Stimulated activated memory B cell treated with anti-CD40 and anti-IgM and Interleukin-4, amounts not matched to agents 10 μg/mL and 1 μg/mL and 100 μg/mL, for 72 hours (primary cell): ENCODE data around the gene PGLYRP4.

Experiments used
- ATAC-seq: fragments of 150-1000 bp; cut with Tn5 transposase; 2 replicates; pipeline ENCODE4 v1.10.0; 2021
- H3K27ac Mint-ChIP-seq: one replicate; pipeline ENCODE4 v1.8.0; 2022; ENCODE audit warnings: mild to moderate bottlenecking, mixed read lengths
- H3K27me3 Mint-ChIP-seq: one replicate; pipeline ENCODE4 v1.8.0; 2022; ENCODE audit warnings: mixed read lengths
- H3K36me3 Mint-ChIP-seq: one replicate; pipeline ENCODE4 v1.8.0; 2022; ENCODE audit warnings: mixed read lengths
- H3K4me1 Mint-ChIP-seq: one replicate; pipeline ENCODE4 v1.8.0; 2022; ENCODE audit warnings: mixed read lengths
- H3K4me3 Mint-ChIP-seq: one replicate; pipeline ENCODE4 v1.8.0; 2022; ENCODE audit warnings: mild to moderate bottlenecking, moderate library complexity, mixed read lengths
- H3K9me3 Mint-ChIP-seq: one replicate; pipeline ENCODE4 v1.8.0; 2022; ENCODE audit warnings: mixed read lengths

PGLYRP4 gene

GRCh38 chr1:153348511-153349362 is at the start of gene PGLYRP4:
TSS of gene PGLYRP4 (minus strand) at chr1:153348841. CDS start at chr1:153347932, 909 bp downstream.
- Mint-ChIP-seq H3K27ac (no peak within 1 kb of the TSS), H3K4me3 (no peak within 1 kb of the TSS), H3K9me3 (no peaks in the 10 kb centered on the region), H3K27me3 (peaks cover 76% of the 10 kb centered on the region), H3K4me1 (peaks cover 34% of the 10 kb centered on the region), H3K36me3 (no peaks in the 10 kb centered on the region)
- no peak for ATAC-seq

- Mint-ChIP-seq H3K4me3 (no peak overlapping the region), H3K27ac (no peak overlapping the region), H3K4me1 (no peaks in the 10 kb centered on the region), H3K36me3 (no peaks in the 10 kb centered on the region), H3K9me3 (no peaks in the 10 kb centered on the region), H3K27me3 (peaks cover 63% of the 10 kb centered on the region)
- no peak for ATAC-seq
These were observed 49.4 kb upstream of the PGLYRP4 start for GRCh38 chr1:153397924-153398651.

- H3K9me3 Mint-ChIP-seq, result no peaks in the 10 kb centered on the region
- H3K36me3 Mint-ChIP-seq, result no peaks in the 10 kb centered on the region
- no peaks in the 10 kb centered on the region for H3K4me1 Mint-ChIP-seq
- peaks cover 67% of the 10 kb centered on the region for H3K27me3 Mint-ChIP-seq
- no peak overlapping the region for H3K4me3 Mint-ChIP-seq
- ATAC-seq, result no peak
- H3K27ac Mint-ChIP-seq, result no peak overlapping the region
These were observed 48.6 kb upstream of the PGLYRP4 start for GRCh38 chr1:153397051-153397923.

- Mint-ChIP-seq H3K27me3 (peaks cover 69% of the 10 kb centered on the region), H3K36me3 (no peaks in the 10 kb centered on the region), H3K4me3 (no peak overlapping the region), H3K4me1 (no peaks in the 10 kb centered on the region), H3K27ac (no peak overlapping the region), H3K9me3 (no peaks in the 10 kb centered on the region)
- ATAC-seq, result no peak
These were observed 47.8 kb upstream of the PGLYRP4 start for GRCh38 chr1:153396461-153396860.

- Mint-ChIP-seq H3K9me3 (no peaks in the 10 kb centered on the region), H3K36me3 (no peaks in the 10 kb centered on the region), H3K27ac (no peak overlapping the region), H3K27me3 (peaks cover 76% of the 10 kb centered on the region), H3K4me3 (no peak overlapping the region), H3K4me1 (no peaks in the 10 kb centered on the region)
- no peak for ATAC-seq
These were observed 47.1 kb upstream of the PGLYRP4 start for GRCh38 chr1:153395776-153396175.

GRCh38 chr1:153395136-153395685 is 46.6 kb upstream of the PGLYRP4 start:
- Mint-ChIP-seq H3K4me1 (no peaks in the 10 kb centered on the region), H3K27ac (no peak overlapping the region), H3K9me3 (no peaks in the 10 kb centered on the region), H3K36me3 (no peaks in the 10 kb centered on the region), H3K27me3 (peaks cover 77% of the 10 kb centered on the region), H3K4me3 (no peak overlapping the region)
- no peak for ATAC-seq

- Mint-ChIP-seq H3K4me3 (no peak overlapping the region), H3K36me3 (no peaks in the 10 kb centered on the region), H3K4me1 (peaks cover 6% of the 10 kb centered on the region), H3K9me3 (no peaks in the 10 kb centered on the region), H3K27ac (no peak overlapping the region), H3K27me3 (peaks cover 81% of the 10 kb centered on the region)
- no peak for ATAC-seq
These were observed 45.8 kb upstream of the PGLYRP4 start for GRCh38 chr1:153394391-153394790.

GRCh38 chr1:153393926-153394325 is 45.3 kb upstream of the PGLYRP4 start:
- H3K27ac Mint-ChIP-seq, result no peak overlapping the region
- peaks cover 6% of the 10 kb centered on the region for H3K4me1 Mint-ChIP-seq

GRCh38 chr1:153392822-153393221 is 44.2 kb upstream of the PGLYRP4 start:
- Mint-ChIP-seq H3K9me3 (no peaks in the 10 kb centered on the region), H3K27me3 (peaks cover 71% of the 10 kb centered on the region), H3K36me3 (no peaks in the 10 kb centered on the region), H3K4me3 (no peak overlapping the region), H3K27ac (no peak overlapping the region), H3K4me1 (peaks cover 6% of the 10 kb centered on the region)
- no peak for ATAC-seq

More at GRCh38 chr1:153393926-153394325, 45.3 kb upstream of the PGLYRP4 start:
- Mint-ChIP-seq H3K9me3 (no peaks in the 10 kb centered on the region), H3K27me3 (peaks cover 80% of the 10 kb centered on the region), H3K4me3 (no peak overlapping the region), H3K36me3 (no peaks in the 10 kb centered on the region)
- no peak for ATAC-seq

- Mint-ChIP-seq H3K4me1 (peaks cover 6% of the 10 kb centered on the region), H3K27me3 (peaks cover 66% of the 10 kb centered on the region), H3K9me3 (no peaks in the 10 kb centered on the region), H3K4me3 (no peak overlapping the region), H3K27ac (no peak overlapping the region), H3K36me3 (no peaks in the 10 kb centered on the region)
- no peak for ATAC-seq
These were observed 43.6 kb upstream of the PGLYRP4 start for GRCh38 chr1:153392258-153392657.

GRCh38 chr1:153390938-153391710 is 42.5 kb upstream of the PGLYRP4 start, which contains the start of gene S100A8:
TSS of gene S100A8 (minus strand) at chr1:153391073. CDS start at chr1:153390535, 538 bp downstream.
- Mint-ChIP-seq H3K27me3 (peaks cover 55% of the 10 kb centered on the region), H3K27ac (no peak within 1 kb of the TSS), H3K4me1 (peaks cover 10% of the 10 kb centered on the region), H3K4me3 (no peak within 1 kb of the TSS), H3K9me3 (no peaks in the 10 kb centered on the region), H3K36me3 (no peaks in the 10 kb centered on the region)
- ATAC-seq, result peak; percentile 3

GRCh38 chr1:153389973-153390879 is 41.6 kb upstream of the PGLYRP4 start:
- Mint-ChIP-seq H3K27me3 (peaks cover 46% of the 10 kb centered on the region), H3K9me3 (no peaks in the 10 kb centered on the region), H3K4me3 (no peak overlapping the region), H3K4me1 (peaks cover 10% of the 10 kb centered on the region), H3K27ac (no peak overlapping the region), H3K36me3 (no peaks in the 10 kb centered on the region)
- ATAC-seq, result peak; percentile 17

GRCh38 chr1:153389401-153389800 is 40.8 kb upstream of the PGLYRP4 start:
- no peak overlapping the region for H3K27ac Mint-ChIP-seq
- no peak for ATAC-seq
- H3K4me3 Mint-ChIP-seq, result no peak overlapping the region
- H3K27me3 Mint-ChIP-seq, result peaks cover 39% of the 10 kb centered on the region
- H3K36me3 Mint-ChIP-seq, result no peaks in the 10 kb centered on the region
- no peaks in the 10 kb centered on the region for H3K9me3 Mint-ChIP-seq
- peaks cover 10% of the 10 kb centered on the region for H3K4me1 Mint-ChIP-seq
